SU-DHL-6 (cell line): ENCODE data around the gene LHB.

Experiments used
- CTCF ChIP-seq: fragments of 200-600 bp; sonication (generic); IDR thresholded peaks from one replicate; pipeline ENCODE4 v1.5.1; 2017; ENCODE audit warnings: antibody characterized with exemption, mild to moderate bottlenecking, low read length, moderate library complexity; ENCODE audit not compliant: insufficient read depth, poor library complexity, severe bottlenecking
- EZH2phosphoT487 ChIP-seq: fragments of 200-600 bp; sonication (generic), shearing (Covaris generic); conservative IDR thresholded peaks from 2 replicates; pipeline ENCODE4 v1.6.1; 2018; ENCODE audit warnings: mild to moderate bottlenecking, antibody characterized with exemption, low read length, moderate library complexity, mixed read lengths

GRCh38 chr19:49006905-49007304 lies 10.0 kb downstream of the LHB start:
- TF ChIP-seq CTCF = no peak
- no peak for TF ChIP-seq EZH2phosphoT487
